Vagina (tissue), 2 donors: Measurements from ENCODE around the gene ISCA1.

Experiments
- CTCF ChIP-seq, 3 experiments: fragments of 450-650 bp in 2 of 3; fragments of 200-600 bp in 1 of 3; sonication (generic) in 1 of 3; IDR thresholded peaks; one replicate each; pipeline ENCODE4 v1.5.1; 2017 to 2019; ENCODE audit warnings: antibody characterized with exemption in 3 of 3, mild to moderate bottlenecking in 2 of 3, moderate library complexity in 2 of 3
- POLR2A ChIP-seq, 2 donors: fragments of 450-650 bp; IDR thresholded peaks; one replicate each; pipeline ENCODE4 v1.6.1; 2017; ENCODE audit warnings: antibody characterized with exemption in 2 of 2, mild to moderate bottlenecking in 2 of 2, moderate library complexity in 2 of 2

- TF ChIP-seq CTCF (IDR thresholded peaks at IDR 0.05): no peak
- no peak for TF ChIP-seq POLR2A (IDR thresholded peaks at IDR 0.05)
Measured at GRCh38 chr9:86274821-86275643, 7.3 kb downstream of the ISCA1 start.
